ENCODE measurements around the gene PTPN18.

PTPN18 gene

GRCh38 chr2:130341562-130342019, 14.3 kb upstream of the PTPN18 start:
- DNase-seq: no peak

- DNase-seq: peak; percentile 85
Measured at GRCh38 chr2:130342020-130342532, 13.8 kb upstream of the PTPN18 start.

- peak; percentile 97 for DNase-seq
Measured at GRCh38 chr2:130342533-130343275, 13.2 kb upstream of the PTPN18 start, which contains the start of gene IMP4. Gene IMP4, plus strand, starts transcription at chr2:130342897. Its CDS starts 36 bp downstream, at chr2:130342933.

- DNase-seq: no peak
Measured at GRCh38 chr2:130344578-130344977, 11.3 kb upstream of the PTPN18 start.

- no peak for DNase-seq
Measured at GRCh38 chr2:130345091-130345490, 10.8 kb upstream of the PTPN18 start.

GRCh38 chr2:130345611-130346010, 10.2 kb upstream of the PTPN18 start:
- no peak for DNase-seq

- no peak for DNase-seq
Measured at GRCh38 chr2:130346041-130346740, 9.7 kb upstream of the PTPN18 start.

- DNase-seq: no peak
Measured at GRCh38 chr2:130346741-130347066, 9.2 kb upstream of the PTPN18 start.

GRCh38 chr2:130347220-130347925, 8.5 kb upstream of the PTPN18 start:
- DNase-seq: no peak

GRCh38 chr2:130349174-130349573, 6.7 kb upstream of the PTPN18 start:
- no peak for DNase-seq

- DNase-seq: no peak
Measured at GRCh38 chr2:130351711-130352110, 4.1 kb upstream of the PTPN18 start.

GRCh38 chr2:130352237-130352636, 3.6 kb upstream of the PTPN18 start:
- no peak for DNase-seq

GRCh38 chr2:130353291-130354138, 2.3 kb upstream of the PTPN18 start:
- DNase-seq: no peak

- DNase-seq: no peak
Measured at GRCh38 chr2:130354139-130354428, 1.8 kb upstream of the PTPN18 start.

GRCh38 chr2:130355172-130355577, 681 bp upstream of the PTPN18 start:
- no peak for DNase-seq

- DNase-seq: no peak
Measured at GRCh38 chr2:130357864-130358263, 2.0 kb downstream of the PTPN18 start.

GRCh38 chr2:130358420-130359350, 2.8 kb downstream of the PTPN18 start:
- no peak for DNase-seq

GRCh38 chr2:130359466-130359865, 3.6 kb downstream of the PTPN18 start:
- DNase-seq: no peak

- DNase-seq: no peak
Measured at GRCh38 chr2:130363479-130363878, 7.6 kb downstream of the PTPN18 start.

GRCh38 chr2:130365075-130365474, 9.2 kb downstream of the PTPN18 start:
- DNase-seq: no peak

GRCh38 chr2:130365963-130366362, 10.1 kb downstream of the PTPN18 start:
- no peak for DNase-seq

GRCh38 chr2:130366720-130367119, 10.9 kb downstream of the PTPN18 start:
- DNase-seq: no peak
